ENCODE results near the gene LRPAP1.
"Not testable (repeated sequence)": the region's sequence is repeated elsewhere in the genome, so short reads cannot be mapped to it uniquely, and the experiment has no call there.

DNA sequence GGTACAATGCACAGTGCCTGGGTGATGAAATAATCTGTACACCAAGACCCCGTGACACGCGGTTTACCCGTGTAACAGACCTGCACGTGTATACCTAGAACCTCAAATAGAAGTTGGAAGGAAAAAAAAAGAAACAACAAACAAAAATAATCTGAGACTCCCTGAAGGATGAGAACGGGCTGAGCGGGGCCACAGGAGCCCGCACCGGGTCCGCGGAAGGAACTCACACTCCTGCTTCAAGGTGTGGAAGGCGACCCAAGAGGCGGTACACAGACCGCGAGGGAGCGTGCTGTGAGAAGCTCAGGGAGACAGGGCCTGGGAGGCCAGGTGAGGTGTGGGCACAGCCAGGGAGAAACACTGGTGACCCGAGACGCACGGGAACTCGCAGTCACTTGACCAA is 42.1 kb upstream of the LRPAP1 start:
- not testable (repeated sequence) for TF ChIP-seq CTCF (conservative IDR thresholded peaks at IDR 0.05); EZH2 (IDR thresholded peaks at IDR 0.05; ENCODE audit: low read depth)

Measured in PC-9 (cell line).